ENCODE measurements around the gene SPATA20.
A peak's percentile ranks its signal among the peaks of the same experiment; 100 is the strongest.

The SPATA20 gene

DNA sequence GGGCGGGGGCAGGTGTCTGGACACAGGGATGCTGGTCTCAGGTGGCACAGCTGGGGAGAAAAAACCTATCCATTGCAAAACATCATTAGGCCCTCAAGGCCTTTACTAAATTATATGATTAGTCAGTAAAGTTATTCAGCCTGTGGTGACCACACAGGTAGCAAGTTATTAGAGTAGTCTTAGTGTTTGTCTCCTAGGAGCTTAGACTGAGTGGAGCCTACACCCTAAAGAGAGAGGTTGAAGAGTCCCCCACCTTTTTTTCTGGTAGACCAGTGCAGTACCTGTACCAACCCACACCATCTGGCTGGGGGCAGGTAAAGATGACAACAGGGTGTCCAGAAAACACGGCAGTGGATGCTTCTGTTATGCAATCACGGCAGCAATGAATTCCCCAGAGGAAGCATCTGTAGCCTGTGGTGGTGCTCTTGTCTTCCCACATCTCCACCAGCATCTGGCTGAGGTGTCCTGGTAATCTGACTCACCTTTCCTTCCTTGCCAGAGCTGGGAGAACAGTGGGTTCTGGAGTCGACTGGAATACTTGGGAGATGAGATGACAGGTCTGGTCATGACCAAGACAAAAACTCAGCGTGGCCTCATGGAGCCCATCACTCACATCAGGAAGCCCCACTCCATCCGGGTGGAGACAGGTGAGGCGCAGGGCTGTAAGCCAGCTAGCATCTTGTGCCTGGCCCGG is 27.7 kb upstream of the SPATA20 start:
- no peak for DNase-seq
- intact Hi-C loops (cut with DNase I) = no loop called here

DNA sequence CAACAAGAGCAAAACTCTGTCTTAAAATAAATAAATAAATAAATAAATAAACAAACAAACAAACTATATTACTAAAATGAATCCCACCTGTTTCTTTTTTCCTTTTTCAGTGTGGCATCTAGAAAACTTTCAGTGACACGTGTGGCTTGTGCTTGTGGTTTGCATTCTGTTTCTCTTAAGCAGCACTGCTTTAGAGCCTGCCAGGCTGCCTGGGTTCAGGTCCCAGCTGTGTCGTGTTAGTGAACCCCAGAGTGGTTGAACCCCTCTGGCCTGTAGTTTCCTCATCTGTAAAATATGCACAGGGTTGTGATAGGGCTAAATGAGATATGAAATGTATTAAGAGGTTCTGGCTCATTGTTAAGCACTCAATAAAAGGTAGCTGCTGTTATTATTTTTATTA is 26.5 kb upstream of the SPATA20 start:
- intact Hi-C loops (cut with DNase I) = no loop called here
- no peak for DNase-seq

DNA sequence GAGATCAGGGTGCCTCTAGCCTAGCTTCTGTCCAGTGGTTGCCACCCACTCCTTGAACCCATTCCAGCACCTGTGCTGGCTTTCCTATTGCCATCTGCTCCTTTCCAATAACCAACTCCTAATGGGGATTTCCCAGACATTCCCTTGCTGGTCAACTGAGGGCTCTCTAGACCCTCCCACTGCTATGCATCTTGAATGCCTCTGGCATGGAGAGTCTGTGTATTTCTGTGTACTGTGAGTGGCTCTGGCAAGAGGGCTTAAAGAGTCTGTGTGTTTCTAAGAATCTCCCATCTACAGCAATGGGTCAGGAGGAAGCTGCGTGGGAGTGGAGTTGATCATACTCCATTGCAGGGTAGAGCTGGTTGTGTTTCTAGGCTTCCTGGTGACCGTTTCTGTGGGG is 25.5 kb upstream of the SPATA20 start:
- DNase-seq = no peak
- intact Hi-C loops (cut with DNase I) = no loop called here

DNA sequence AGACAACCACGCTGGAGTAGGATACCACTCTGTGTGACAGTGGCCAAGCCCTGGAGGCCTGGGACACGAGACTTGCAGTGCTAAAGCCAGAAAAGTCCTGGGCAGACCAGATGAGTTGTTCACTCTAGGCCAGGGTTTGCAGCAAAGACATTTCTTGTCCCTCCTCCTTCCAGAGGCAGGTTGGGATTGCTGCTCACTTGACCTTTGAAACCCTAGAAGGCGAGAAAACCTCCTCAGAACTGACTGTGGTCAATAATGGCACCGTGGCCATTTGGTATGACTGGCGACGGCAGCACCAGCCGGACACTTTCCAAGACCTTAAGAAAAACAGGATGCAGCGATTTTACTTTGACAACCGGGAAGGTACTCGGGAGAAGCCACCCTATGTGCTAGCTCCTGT is 24.2 kb upstream of the SPATA20 start:
- intact Hi-C loops (cut with DNase I) = no loop called here
- no peak for DNase-seq

DNA sequence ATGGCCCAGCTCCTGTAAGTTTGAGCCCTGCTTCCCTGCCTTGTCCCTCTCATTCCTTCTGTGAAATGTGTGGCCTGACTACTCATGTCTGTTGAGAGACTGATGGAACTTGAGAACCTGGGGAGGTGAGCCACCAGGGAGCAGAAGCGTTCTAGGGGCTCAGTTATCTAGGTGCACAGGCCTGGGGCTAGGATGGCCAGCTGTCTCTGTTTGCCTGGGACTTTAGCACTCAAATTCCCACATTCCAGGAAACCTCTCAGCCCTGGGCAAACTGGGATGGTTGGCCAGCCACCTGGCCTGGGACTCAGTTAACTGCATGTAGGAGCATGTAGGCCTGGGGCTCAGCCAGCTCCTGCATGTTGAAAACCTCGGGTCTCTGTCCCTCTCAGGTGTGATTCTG is 23.8 kb upstream of the SPATA20 start:
- no peak for DNase-seq
- intact Hi-C loops (cut with DNase I) = no loop called here

DNA sequence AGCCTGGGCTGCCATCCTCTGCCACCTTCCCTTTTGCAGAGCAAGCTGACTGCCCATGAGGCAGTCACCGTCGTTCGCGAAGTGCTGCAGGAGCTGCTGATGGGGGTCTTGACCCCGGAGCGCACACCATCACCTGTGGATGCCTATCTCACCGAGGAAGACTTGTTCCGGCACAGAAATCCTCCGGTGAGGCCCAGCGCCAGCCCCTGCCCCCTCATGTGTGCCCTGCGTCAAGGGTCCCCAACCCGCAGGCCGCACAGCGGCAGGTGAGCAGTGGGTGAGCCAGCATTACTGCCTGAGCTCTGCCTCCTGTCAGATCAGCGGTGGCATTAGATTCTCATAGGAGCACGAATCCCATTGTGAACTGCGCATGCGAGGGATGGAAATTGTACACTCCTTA is 22.1 kb upstream of the SPATA20 start:
- intact Hi-C loops (cut with DNase I) = no loop called here
- DNase-seq = no peak

DNA sequence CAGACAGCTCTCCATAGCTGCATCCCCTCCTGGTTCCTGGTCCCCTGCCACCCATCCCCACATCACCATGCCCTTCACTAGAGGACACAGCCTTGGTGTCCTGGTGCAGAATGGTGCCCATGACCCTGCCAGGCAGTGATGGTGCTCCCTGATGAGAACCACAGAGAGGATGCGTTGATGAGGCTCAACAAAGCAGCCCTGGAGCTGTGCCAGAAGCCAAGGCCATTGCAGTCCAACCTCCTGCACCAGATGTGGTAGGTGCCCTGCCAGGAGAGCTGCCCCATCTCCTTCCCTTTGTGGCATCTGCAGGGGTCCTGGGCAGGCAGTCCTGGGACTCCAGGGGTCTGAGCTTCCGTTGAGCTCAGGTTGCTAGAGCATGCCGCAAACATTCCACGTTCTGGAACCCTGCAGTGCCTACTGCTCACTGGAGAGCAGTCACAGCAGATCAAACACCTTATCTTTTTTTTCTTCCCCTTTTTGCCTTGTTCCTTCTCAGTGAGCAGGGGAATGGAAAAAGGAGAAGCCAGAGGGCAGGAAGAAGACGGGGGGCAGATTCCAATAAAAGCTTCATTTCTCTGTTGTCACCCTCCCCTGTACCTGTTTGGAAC is 19.7 kb upstream of the SPATA20 start:
- no peak for DNase-seq
- intact Hi-C loops (cut with DNase I) = no loop called here

DNA sequence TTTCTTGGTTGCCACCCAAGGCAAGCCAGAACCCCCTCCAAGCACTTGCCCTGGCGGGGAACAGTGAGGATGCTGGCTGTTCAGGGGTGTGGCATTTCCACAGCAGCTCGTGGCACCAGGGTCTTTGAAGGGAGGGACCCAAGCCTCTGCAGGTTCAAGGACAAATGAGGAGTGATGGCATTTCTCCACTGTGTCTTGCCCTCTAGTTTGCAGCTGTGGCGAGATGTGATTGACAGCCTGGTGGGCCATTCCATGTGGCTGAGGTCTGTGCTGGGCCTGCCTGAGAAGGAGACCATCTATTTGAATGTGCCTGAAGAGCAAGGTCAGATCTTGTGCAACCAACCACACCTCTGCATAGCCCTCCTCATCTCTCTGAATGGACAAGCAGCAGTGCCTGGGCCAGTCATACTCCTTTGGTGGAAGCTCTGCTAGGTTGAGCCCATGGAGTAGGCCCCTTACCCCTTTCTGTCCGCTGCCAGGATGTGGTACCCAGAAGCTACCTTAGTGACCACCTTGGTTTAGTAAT is 19.0 kb upstream of the SPATA20 start:
- DNase-seq = no peak
- intact Hi-C loops (cut with DNase I) = no loop called here

DNA sequence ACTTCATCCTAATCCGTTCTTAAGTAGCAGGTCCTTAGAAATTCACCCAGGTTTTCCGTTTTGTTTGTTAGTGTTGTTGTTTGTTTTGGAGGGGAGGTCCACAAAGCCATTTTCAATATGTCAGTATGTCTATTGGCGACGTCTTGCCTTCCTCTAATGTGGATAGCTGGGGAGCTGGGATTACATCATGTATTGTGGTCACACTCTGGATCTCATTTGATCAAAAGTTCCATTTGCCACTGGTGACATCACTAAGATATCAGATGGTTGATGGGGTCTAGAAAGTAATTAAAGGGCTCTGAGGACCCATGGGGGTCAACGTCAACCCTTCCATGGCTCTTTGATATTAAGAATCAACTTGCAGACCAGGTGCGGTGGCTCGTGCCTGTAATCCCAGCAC is 17.1 kb upstream of the SPATA20 start:
- intact Hi-C loops (cut with DNase I) = no loop called here
- DNase-seq = no peak

DNA sequence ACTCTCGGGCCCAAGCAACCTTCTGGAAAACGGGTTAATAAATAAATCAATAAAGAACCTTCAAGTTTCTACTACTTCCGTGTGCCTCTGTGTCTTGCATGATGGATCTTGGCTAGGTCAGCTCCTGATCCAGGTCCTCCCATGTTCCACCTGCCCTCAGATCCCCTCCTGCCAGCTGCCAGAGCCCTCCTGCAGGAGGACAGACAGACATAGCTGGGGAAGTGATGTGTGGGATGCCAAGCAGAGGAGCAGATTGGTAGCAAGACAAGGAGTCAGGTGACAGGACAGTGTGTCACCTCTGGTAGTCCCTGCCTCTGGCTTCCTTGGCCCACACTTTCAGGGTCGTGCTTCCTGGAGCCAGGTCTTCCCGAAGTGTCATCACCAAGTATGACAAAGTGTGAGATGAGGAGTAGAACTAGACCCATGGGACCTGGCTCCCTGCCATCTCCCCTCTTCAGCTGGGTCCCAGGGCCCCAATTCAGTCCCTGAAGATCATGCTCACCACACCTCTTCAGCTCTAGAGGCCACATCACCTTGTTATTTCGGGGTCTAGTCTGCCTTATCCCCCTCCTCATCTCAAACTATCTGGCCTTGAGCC is 15.4 kb upstream of the SPATA20 start:
- DNase-seq = no peak

DNA sequence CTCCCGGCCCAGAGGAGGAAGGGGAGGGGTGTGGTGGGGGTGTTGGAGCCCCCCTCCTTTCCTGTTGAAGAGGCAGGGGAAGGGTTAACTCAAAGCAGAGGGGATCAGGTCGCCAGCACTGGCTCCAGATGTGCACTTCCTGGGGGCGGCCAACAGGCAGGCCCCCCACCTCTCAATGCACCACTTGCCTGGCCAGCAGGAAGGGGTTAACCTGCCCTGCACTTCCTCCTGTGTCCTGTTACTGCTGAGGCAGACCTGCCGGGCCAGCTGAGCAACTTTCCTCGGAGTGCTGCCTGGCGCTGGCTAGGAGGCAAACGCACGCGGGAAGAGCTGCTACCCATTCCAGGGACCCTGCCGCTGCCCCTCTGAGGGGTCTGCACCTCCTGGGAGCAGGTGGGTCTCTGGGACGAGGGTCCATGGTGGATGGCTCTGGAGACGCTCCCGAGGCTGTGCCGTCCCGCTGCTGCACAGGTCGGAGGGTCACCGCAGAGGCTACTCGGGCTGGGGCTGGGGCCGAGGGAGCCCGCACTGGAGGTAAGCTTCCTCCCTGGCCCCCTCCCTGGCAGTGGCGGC is 14.4 kb upstream of the SPATA20 start, which contains the start of gene EPN3:
Gene EPN3, plus strand, starts transcription at position 284 of the 573 bp plus-strand sequence. CDS start 3,822 bp downstream, outside the sequence.
- no peak for DNase-seq
- intact Hi-C loops (cut with DNase I) = no loop called here

More for the DNA sequence above, 15.4 kb upstream of the SPATA20 start:
- intact Hi-C loops (cut with DNase I) = no loop called here

DNA sequence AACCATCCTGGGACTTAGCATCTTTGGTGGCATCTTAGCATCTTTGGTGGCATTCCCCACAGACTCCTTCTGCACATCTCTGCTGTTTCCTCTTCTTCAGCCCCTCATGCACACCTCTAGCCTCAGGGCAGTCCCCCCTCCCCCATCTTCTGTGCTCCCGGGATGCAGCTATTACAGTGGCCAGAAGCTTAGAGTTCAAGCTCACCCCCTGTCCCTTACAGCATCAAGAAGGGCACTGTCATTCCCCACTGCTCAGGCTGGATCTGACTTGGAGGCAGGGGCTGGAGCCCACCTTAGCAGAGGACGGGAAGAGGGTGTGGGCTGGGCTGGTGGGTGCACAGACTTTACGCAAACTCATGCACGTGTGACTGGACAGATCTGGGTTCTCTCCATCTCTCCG is 13.8 kb upstream of the SPATA20 start:
- intact Hi-C loops (cut with DNase I) = no loop called here
- no peak for DNase-seq

DNA sequence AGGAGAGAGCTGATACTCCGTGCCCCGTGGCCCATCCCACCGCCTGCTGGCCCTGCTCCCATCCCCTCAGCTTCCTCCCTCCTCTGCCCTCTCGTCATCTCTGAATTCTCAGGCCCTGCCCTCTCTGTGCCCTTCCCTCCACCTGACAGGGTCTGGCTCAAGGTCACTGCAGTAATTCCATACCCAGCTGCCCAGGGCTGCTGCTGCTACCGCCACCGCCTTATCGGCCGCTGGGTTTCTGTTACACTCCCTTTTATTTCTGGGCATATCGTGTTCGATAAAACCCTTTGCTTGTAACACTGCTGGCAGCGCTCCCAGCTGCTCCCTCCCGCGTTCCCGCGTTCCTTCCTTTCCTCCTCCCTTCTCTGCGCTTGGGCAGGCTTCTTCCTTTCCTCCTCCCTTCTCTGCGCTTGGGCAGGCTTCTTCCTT is 13.2 kb upstream of the SPATA20 start:
- DNase-seq = peak in 8 of 10 donors; percentile 58 to 93 (median 72)
- intact Hi-C loops (cut with DNase I) = no loop called here

DNA sequence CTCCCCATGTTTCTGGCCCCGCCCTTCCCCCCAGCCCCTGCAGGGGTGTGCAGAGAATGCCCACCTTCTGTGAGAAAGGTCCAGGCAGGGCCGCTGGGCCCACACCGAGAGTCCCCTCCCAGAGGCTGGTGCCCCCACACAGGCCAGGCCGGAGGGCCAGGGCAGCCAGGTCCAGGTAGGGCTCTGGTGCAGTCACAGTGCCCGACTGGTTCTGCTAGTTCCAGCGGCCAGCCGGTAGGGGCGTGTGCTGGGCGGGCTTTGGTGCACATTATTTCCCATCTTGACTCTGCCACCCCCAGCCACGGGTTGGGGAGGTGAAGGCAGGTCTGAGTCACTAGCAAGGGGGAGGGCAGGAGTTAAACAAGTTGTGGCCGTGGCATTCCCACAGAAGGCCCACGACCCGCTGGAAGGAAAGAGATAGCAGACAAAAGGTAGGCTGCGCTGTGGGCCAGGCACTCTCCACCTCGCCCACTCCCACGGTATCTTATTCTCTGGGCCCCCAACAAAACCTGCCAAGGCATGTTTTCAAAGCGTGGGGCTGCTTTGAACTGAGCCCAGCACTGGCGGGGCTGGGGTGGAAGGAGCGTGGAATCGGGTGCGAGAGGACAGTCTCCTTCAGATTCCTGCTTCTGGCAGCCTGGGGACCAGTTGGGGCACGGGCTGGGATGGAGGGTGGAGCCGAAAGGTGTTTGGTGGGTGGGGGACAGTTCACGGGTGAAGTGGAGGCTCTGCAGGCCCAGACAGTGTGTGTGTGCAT is 12.6 kb upstream of the SPATA20 start:
- DNase-seq = no peak
- intact Hi-C loops (cut with DNase I) = no loop called here

DNA sequence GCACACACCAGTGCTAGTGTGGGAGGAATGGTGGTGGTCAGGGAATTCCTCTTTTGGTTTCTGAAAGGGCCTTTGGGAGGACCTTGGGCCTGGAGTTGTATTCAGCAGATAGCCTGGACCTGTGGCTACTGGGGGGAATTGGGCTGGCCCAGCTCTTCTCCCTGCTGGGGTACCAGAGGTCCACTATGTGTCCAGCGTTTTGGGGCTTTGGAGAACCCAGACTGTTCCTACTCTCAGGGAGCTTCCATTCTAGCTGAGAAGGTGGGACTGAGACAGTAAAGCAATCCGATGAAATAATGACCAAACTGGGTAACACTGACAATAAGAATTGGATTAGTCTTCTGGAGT is 12.0 kb upstream of the SPATA20 start:
- no peak for DNase-seq
- intact Hi-C loops (cut with DNase I) = no loop called here

DNA sequence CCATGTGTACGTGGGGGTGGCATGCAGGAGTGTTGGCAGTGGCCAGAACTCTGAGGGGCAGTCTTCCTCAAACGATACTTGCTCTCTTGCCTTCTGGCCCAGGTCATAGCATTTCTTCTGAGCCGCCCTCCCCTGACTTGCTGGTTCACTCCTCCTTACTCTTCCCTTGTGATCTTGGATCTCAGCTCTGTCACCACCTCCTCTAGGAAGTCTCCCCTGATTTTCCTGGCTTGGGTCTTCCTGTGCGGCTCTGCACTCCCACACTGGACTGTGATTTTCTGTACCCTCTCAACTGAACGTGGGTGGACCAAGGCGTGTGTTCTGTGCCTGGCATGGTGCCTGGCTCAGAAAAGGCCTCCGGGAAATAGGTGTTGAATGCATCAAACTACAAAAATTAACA is 11.6 kb upstream of the SPATA20 start:
- DNase-seq = no peak
- intact Hi-C loops (cut with DNase I) = no loop called here

DNA sequence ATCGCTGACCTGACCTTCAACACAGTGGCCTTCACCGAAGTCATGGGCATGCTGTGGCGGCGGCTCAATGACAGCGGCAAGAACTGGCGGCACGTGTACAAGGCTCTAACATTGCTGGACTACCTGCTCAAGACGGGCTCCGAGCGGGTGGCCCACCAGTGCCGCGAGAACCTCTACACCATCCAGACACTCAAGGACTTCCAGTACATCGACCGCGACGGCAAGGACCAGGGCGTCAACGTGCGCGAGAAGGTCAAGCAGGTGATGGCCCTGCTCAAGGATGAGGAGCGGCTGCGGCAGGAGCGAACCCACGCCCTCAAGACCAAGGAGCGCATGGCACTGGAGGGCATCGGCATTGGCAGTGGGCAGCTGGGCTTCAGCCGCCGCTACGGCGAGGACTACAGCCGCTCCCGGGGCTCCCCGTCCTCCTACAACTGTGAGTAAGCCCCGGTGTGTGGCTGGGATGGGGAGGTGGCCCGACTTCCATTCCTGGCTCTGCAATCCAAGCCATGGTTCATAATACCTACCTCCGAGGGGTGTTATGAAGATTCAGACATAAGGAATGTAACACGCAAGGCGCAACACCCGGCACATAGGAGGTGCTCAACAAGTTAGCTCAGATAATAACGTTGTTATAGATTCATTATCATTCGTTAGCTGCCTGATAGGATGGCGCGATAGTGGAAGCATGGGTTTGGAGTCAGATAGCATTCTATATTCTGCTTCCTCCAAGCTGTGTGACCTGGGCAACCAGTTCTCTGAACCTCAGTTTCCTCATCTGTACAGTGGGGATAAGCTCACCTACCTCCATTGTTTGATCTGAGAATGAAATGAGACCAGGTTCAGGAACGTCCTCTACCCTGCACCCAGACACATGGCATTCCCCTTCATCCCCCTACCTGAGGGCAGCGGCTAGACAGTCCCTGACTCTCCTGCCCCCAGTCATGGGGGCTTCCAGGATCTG is 10.0 kb upstream of the SPATA20 start:
- intact Hi-C loops (cut with DNase I) = no loop called here
- no peak for DNase-seq

DNA sequence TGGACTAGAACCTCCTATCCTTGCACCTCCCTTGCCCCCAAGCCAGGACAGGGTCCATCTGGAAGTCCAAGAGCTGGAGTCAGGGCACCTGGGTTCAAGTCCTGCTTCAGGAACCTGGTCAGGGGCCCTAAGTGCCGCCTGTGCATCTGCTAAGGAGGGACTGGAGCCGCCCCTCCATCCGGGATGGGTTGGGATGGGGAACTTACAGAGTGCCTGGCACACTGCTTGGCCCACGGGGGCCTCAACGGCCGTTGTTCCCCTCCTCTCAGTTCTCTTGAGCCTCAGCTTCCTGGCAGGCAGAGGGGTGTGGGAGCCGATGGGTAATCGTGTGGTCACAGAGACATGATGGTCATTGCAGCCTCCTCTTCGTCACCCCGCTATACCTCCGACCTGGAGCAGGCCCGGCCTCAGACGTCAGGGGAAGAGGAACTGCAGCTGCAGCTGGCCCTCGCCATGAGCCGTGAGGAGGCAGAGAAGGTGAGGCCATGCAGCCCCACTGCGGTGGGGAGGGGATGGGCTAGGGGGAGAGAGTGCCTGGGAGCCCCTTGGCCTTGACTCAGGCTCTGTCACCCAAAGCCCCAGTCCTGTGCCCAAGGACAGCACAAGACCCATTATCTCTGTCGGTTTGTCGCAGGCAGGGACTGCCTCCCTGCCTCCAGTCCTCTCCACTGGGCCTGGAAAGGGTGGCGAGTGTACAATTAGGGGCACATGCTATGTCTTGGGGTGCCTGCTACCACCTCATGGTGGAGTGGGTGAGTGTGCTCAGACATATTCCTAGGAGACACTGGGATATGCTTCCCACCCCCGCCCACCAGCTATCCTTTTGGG is 9.0 kb upstream of the SPATA20 start:
- DNase-seq = peak in 1 of 10 donors; percentile 50
- intact Hi-C loops (cut with DNase I) = no loop called here

Measured in posterior cingulate gyrus (tissue), 11 donors.